Measurements from ENCODE around the gene DPEP1.

GRCh38 chr16:89633064-89633631, 19.7 kb downstream of the DPEP1 start:
- TF ChIP-seq EZH2 (IDR thresholded peaks at IDR 0.05; ENCODE audit: insufficient read depth, poor library complexity, severe bottlenecking) (no peak), EZH2phosphoT487 (IDR thresholded peaks at IDR 0.05; ENCODE audit: insufficient read depth, low read depth) (no peak)
